Measurements from ENCODE around the gene NPAS2. TPM values are rescaled to one million over a fixed set of nuclear protein-coding genes. Genes with fewer than 3 reads are reported as not detected.

NPAS2 gene
- polyA plus RNA-seq, 1 of the 3 experiments (the other 2 are of a cell fraction) = 58.5 TPM

GRCh38 chr2:100964222-100964621 lies 144.3 kb downstream of the NPAS2 start:
- ChIA-PET POLR2A (no interaction called here), CTCF (interaction anchor here (1.5 kb wide), 1 partner anchor 19 kb away, joined by 3 read pairs; no protein-coding TSS in a partner anchor)
- H3K4me1 ChIP-seq (ENCODE audit: control insufficient read depth in 1 of 2, insufficient read depth in 2 of 2, low read depth in 1 of 2, low read length in 1 of 2) = peaks cover 3 to 9% of the 10 kb centered on the region in 2 experiments; a peak in 2 of 4 replicates
- H3K36me3 ChIP-seq (replicated peaks in 1 of 2; ENCODE audit: control insufficient read depth in 1 of 2, insufficient read depth in 2 of 2, low read length in 1 of 2) = peaks cover 6 to 34% of the 10 kb centered on the region in 2 experiments
- H2AFZ ChIP-seq (ENCODE audit: low read depth) = no peak overlapping the region
- WGBS (ENCODE audit: low lambda C conversion rate) = 89% methylated on average over 12 of the region's 12 CpGs
- no peak overlapping the region for H3K4me2 ChIP-seq
- DNase-seq = no peak
- no peaks in the 10 kb centered on the region for H3K27me3 ChIP-seq (ENCODE audit: insufficient read depth)
- H3K4me3 ChIP-seq (ENCODE audit: low read depth in 2 of 2, low read length in 1 of 2) = no peak overlapping the region
- no peak overlapping the region for H3K9ac ChIP-seq
- no peaks in the 10 kb centered on the region for H3K79me2 ChIP-seq (ENCODE audit: insufficient read depth)
- no peaks in the 10 kb centered on the region for H3F3A ChIP-seq (replicated peaks; ENCODE audit: insufficient read depth)
- no peak overlapping the region for H3K27ac ChIP-seq (ENCODE audit: low read depth in 2 of 2, low read length in 1 of 2)
- TF ChIP-seq SMC3 (IDR thresholded peaks at IDR 0.05; ENCODE audit: low read depth, low read length) (no peak), NFIC (IDR thresholded peaks at IDR 0.05; ENCODE audit: borderline replicate concordance) (no peak), NRF1 (IDR thresholded peaks at IDR 0.05; ENCODE audit: low read depth, low read length) (no peak), ELF1 (IDR thresholded peaks at IDR 0.05) (no peak), EZH2phosphoT487 (IDR thresholded peaks at IDR 0.05; ENCODE audit: borderline replicate concordance, low read depth) (no peak), RXRA (IDR thresholded peaks at IDR 0.05; ENCODE audit: borderline replicate concordance, low read depth) (no peak), GABPA (IDR thresholded peaks at IDR 0.05; ENCODE audit: low read depth) (no peak), JUND (IDR thresholded peaks at IDR 0.05) (no peak), POLR2AphosphoS5 (IDR thresholded peaks at IDR 0.05; ENCODE audit: low read depth, low read length) (no peak), RAD21 (IDR thresholded peaks at IDR 0.05; ENCODE audit: low read length) (no peak), GATA2 (CRISPR knock-in tag; IDR thresholded peaks at IDR 0.05) (no peak), MEF2A (IDR thresholded peaks at IDR 0.05; ENCODE audit: borderline replicate concordance, low read depth) (no peak), EP300 (IDR thresholded peaks at IDR 0.05; ENCODE audit: borderline replicate concordance in 1 of 2, low read depth in 1 of 2, low read length in 1 of 2) (no peak), FOSL2 (IDR thresholded peaks at IDR 0.05; ENCODE audit: borderline replicate concordance, low read depth) (no peak), FOXJ3 (CRISPR knock-in tag; IDR thresholded peaks at IDR 0.05) (no peak), TCF12 (IDR thresholded peaks at IDR 0.05) (no peak)
- TF ChIP-seq, protein P1, sequence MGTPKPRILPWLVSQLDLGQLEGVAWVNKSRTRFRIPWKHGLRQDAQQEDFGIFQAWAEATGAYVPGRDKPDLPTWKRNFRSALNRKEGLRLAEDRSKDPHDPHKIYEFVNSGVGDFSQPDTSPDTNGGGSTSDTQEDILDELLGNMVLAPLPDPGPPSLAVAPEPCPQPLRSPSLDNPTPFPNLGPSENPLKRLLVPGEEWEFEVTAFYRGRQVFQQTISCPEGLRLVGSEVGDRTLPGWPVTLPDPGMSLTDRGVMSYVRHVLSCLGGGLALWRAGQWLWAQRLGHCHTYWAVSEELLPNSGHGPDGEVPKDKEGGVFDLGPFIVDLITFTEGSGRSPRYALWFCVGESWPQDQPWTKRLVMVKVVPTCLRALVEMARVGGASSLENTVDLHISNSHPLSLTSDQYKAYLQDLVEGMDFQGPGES (IDR thresholded peaks at IDR 0.05; ENCODE audit: low read depth, low read length) = no peak
- TF ChIP-seq, protein P2, sequence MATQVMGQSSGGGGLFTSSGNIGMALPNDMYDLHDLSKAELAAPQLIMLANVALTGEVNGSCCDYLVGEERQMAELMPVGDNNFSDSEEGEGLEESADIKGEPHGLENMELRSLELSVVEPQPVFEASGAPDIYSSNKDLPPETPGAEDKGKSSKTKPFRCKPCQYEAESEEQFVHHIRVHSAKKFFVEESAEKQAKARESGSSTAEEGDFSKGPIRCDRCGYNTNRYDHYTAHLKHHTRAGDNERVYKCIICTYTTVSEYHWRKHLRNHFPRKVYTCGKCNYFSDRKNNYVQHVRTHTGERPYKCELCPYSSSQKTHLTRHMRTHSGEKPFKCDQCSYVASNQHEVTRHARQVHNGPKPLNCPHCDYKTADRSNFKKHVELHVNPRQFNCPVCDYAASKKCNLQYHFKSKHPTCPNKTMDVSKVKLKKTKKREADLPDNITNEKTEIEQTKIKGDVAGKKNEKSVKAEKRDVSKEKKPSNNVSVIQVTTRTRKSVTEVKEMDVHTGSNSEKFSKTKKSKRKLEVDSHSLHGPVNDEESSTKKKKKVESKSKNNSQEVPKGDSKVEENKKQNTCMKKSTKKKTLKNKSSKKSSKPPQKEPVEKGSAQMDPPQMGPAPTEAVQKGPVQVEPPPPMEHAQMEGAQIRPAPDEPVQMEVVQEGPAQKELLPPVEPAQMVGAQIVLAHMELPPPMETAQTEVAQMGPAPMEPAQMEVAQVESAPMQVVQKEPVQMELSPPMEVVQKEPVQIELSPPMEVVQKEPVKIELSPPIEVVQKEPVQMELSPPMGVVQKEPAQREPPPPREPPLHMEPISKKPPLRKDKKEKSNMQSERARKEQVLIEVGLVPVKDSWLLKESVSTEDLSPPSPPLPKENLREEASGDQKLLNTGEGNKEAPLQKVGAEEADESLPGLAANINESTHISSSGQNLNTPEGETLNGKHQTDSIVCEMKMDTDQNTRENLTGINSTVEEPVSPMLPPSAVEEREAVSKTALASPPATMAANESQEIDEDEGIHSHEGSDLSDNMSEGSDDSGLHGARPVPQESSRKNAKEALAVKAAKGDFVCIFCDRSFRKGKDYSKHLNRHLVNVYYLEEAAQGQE (IDR thresholded peaks at IDR 0.05; ENCODE audit: low read depth, low read length) = no peak
- TF ChIP-seq, protein P3, sequence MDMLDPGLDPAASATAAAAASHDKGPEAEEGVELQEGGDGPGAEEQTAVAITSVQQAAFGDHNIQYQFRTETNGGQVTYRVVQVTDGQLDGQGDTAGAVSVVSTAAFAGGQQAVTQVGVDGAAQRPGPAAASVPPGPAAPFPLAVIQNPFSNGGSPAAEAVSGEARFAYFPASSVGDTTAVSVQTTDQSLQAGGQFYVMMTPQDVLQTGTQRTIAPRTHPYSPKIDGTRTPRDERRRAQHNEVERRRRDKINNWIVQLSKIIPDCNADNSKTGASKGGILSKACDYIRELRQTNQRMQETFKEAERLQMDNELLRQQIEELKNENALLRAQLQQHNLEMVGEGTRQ (IDR thresholded peaks at IDR 0.05; ENCODE audit: borderline replicate concordance, low read depth, low read length) = no peak
- no peaks in the 10 kb centered on the region for H4K20me1 ChIP-seq (ENCODE audit: insufficient read depth)
- H3K9me3 ChIP-seq = no peaks in the 10 kb centered on the region
- H3K9me2 ChIP-seq = no peaks in the 10 kb centered on the region

All from SK-N-SH (cell line).